Limb (tissue), 2 donors: ENCODE data around the gene AKAP6.
A peak's percentile ranks its signal among the peaks of the same experiment; 100 is the strongest.
"Not testable (repeated sequence)": the region's sequence is repeated elsewhere in the genome, so short reads cannot be mapped to it uniquely, and the experiment has no call there.

Experiments used
- DNase-seq, 2 donors: peaks; one replicate each; pipeline ENCODE4 v3.0.0-alpha.2; 2016; ENCODE audit errors: extremely low spot score in 2 of 2

AKAP6 gene

GRCh38 chr14:32744811-32745445 lies 415.8 kb downstream of the AKAP6 start:
- DNase-seq: no peak

GRCh38 chr14:32754209-32754608 lies 425.1 kb downstream of the AKAP6 start:
- no peak for DNase-seq

- DNase-seq: no peak
Measured at GRCh38 chr14:32756173-32756572, 427.1 kb downstream of the AKAP6 start.

- DNase-seq: no peak
Measured at GRCh38 chr14:32756775-32757174, 427.7 kb downstream of the AKAP6 start.

GRCh38 chr14:32757568-32757967 lies 428.5 kb downstream of the AKAP6 start:
- DNase-seq: no peak

- DNase-seq: peak in 1 of 2 donors; percentile 5
Measured at GRCh38 chr14:32761381-32761968, 432.4 kb downstream of the AKAP6 start.

- peak in 1 of 2 donors; percentile 24 for DNase-seq
Measured at GRCh38 chr14:32762886-32763285, 433.8 kb downstream of the AKAP6 start.

- no peak for DNase-seq
Measured at GRCh38 chr14:32763673-32764072, 434.6 kb downstream of the AKAP6 start.

GRCh38 chr14:32764131-32764530 lies 435.0 kb downstream of the AKAP6 start:
- no peak for DNase-seq

- DNase-seq: no peak
Measured at GRCh38 chr14:32770422-32770821, 441.3 kb downstream of the AKAP6 start.

- DNase-seq: no peak
Measured at GRCh38 chr14:32774214-32774613, 445.1 kb downstream of the AKAP6 start.

GRCh38 chr14:32779840-32780239 lies 450.7 kb downstream of the AKAP6 start:
- no peak for DNase-seq

GRCh38 chr14:32784405-32784804 lies 455.3 kb downstream of the AKAP6 start:
- no peak for DNase-seq

- DNase-seq: no peak
Measured at GRCh38 chr14:32785585-32785984, 456.5 kb downstream of the AKAP6 start.

- no peak for DNase-seq
Measured at GRCh38 chr14:32786886-32787285, 457.8 kb downstream of the AKAP6 start.

- DNase-seq: not testable (repeated sequence)
Measured at GRCh38 chr14:32793033-32793432, 463.9 kb downstream of the AKAP6 start.

- DNase-seq: no peak
Measured at GRCh38 chr14:32800320-32800719, 471.2 kb downstream of the AKAP6 start.

GRCh38 chr14:32802295-32802694 lies 473.2 kb downstream of the AKAP6 start:
- DNase-seq: no peak

GRCh38 chr14:32805979-32806378 lies 476.9 kb downstream of the AKAP6 start:
- no peak for DNase-seq

GRCh38 chr14:32808644-32809043 lies 479.5 kb downstream of the AKAP6 start:
- DNase-seq: peak in 1 of 2 donors; percentile 46

GRCh38 chr14:32809255-32809654 lies 480.2 kb downstream of the AKAP6 start:
- no peak for DNase-seq

GRCh38 chr14:32813401-32813800 lies 484.3 kb downstream of the AKAP6 start:
- no peak for DNase-seq

GRCh38 chr14:32814721-32815120 lies 485.6 kb downstream of the AKAP6 start:
- DNase-seq: no peak
